Kidney (tissue), 14 donors: Measurements from ENCODE around the gene NUMB. TPM values are rescaled to one million over a fixed set of nuclear protein-coding genes. Genes with fewer than 3 reads are reported as not detected.

Experiments used
- DNase-seq, 5 donors: peaks; one replicate each; pipeline ENCODE4 v3.0.0-alpha.2; 2013 to 2020
- FAIRE-seq: peaks from 2 replicates; lab custom pipeline; 2012; peaks lifted over from hg19 to GRCh38; lab: Jason Lieb, UNC
- H3K27ac ChIP-seq, 2 donors: one replicate each; pipeline ENCODE4 v1.7.0; 2013; ENCODE audit warnings: low read depth in 2 of 2, low read length in 2 of 2, inconsistent platforms in 1 of 2
- H3K27me3 ChIP-seq: one replicate; pipeline ENCODE4 v1.7.1; 2013; ENCODE audit warnings: low read length, inconsistent platforms; ENCODE audit not compliant: control insufficient read depth, insufficient read depth
- H3K36me3 ChIP-seq, 3 donors: one replicate each; pipeline versions ENCODE4 v1.7.0 to v1.7.1; 2013; ENCODE audit warnings: low read length in 3 of 3, control low read depth in 1 of 3, inconsistent platforms in 1 of 3; ENCODE audit not compliant: insufficient read depth in 3 of 3, control insufficient read depth in 2 of 3
- H3K4me1 ChIP-seq, 3 donors: one replicate each; pipeline versions ENCODE4 v1.7.0 to v1.7.1; 2013; ENCODE audit warnings: low read length in 3 of 3, inconsistent platforms in 1 of 3, low read depth in 1 of 3; ENCODE audit not compliant: control insufficient read depth in 2 of 3, insufficient read depth in 2 of 3
- H3K4me3 ChIP-seq, 3 donors: one replicate each; pipeline versions ENCODE4 v1.7.0 to v1.8.1; 2013; ENCODE audit warnings: low read length in 3 of 3, control low read depth in 1 of 3, inconsistent platforms in 1 of 3
- H3K9ac ChIP-seq, 3 donors: one replicate each; pipeline versions ENCODE4 v1.7.0 to v1.7.1; 2013; ENCODE audit warnings: low read length in 3 of 3, control low read depth in 1 of 3, inconsistent platforms in 1 of 3
- H3K9me3 ChIP-seq, 3 donors: one replicate each; pipeline versions ENCODE4 v1.7.0 to v1.7.1; 2013; ENCODE audit warnings: low read length in 3 of 3, control low read depth in 1 of 3, inconsistent platforms in 1 of 3; ENCODE audit not compliant: control insufficient read depth in 2 of 3, insufficient read depth in 1 of 3
- intact Hi-C: fragments of 100-400 bp; cut with DNase I; formaldehyde crosslinking; loops from one replicate; pipeline ENCODE4 v1.11.1; 2022
- polyA plus RNA-seq: library from polyadenylated mRNA; stranded (reverse); fragments of 350-450 nt; fragmentation: Illumina TruSeq; extraction: RNeasy Lipid Tissue Mini Kit (QIAGEN cat#74804); gene quantifications from one replicate; pipeline ENCODE4 v1.2.3, GENCODE V29; 2014; ENCODE audit warnings: low read depth, low replicate concordance; ENCODE audit not compliant: insufficient read depth
- total RNA-seq: library from RNA; stranded (reverse); fragmentation: NEBNext Ultra II Directional; extraction: Animal tissue kit (Norgen Biotek cat#: 25700); gene quantifications from one replicate; pipeline ENCODE4 v1.2.1, GENCODE V29; 2021
- TF ChIP-seq, protein P1 (sequence below): IDR thresholded peaks from 3 replicates; pipeline ENCODE4 v1.5.1; 2012; ENCODE audit warnings: mild to moderate bottlenecking, moderate library complexity, borderline replicate concordance; ENCODE audit not compliant: insufficient read depth; ENCODE audit errors: extremely low read depth
- donor health status: control.
- donor health status: control.
- donor health status: control.
- donor health status: control.
- donor health status: control.
- donor health status: DM: yes; HTN: yes; CAD: no.
- donor health status: Normal renal cell carcinoma (clear cell type).

The NUMB gene
- total and polyA plus RNA-seq, 2 donors from 2014 or later, result 42.4 to 104 TPM

DNA sequence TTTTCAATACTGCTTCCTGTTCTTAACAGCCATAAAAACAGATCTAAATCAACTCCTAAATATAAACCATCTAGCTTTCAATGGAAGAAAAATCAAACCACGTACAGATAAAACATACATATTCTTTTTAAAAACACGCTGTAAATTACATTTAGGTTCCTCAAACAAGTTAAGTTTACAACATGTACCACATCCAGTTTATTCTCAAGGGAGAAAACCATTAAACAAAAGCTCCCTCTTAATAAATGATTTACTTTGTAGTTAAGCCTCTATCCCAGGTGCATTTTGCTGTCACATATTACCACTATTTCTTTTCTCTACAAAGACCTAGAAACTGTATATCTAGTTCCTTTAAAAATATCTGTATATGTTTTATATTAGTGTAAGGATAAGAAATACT is 3.1 kb downstream of the NUMB start:
- intact Hi-C loops, result no loop called here
- no peaks in the 10 kb centered on the region for H3K9me3 ChIP-seq
- H3K9ac ChIP-seq, result no peak overlapping the region
- H3K36me3 ChIP-seq, result no peaks in the 10 kb centered on the region
- peak overlapping the region in 2 of 3 donors; percentile 16 to 56 for H3K4me3 ChIP-seq
- peak; percentile 88 for FAIRE-seq
- peak in 1 of 5 donors; percentile 41 for DNase-seq
- H3K27me3 ChIP-seq, result no peaks in the 10 kb centered on the region
- TF ChIP-seq, protein P1, sequence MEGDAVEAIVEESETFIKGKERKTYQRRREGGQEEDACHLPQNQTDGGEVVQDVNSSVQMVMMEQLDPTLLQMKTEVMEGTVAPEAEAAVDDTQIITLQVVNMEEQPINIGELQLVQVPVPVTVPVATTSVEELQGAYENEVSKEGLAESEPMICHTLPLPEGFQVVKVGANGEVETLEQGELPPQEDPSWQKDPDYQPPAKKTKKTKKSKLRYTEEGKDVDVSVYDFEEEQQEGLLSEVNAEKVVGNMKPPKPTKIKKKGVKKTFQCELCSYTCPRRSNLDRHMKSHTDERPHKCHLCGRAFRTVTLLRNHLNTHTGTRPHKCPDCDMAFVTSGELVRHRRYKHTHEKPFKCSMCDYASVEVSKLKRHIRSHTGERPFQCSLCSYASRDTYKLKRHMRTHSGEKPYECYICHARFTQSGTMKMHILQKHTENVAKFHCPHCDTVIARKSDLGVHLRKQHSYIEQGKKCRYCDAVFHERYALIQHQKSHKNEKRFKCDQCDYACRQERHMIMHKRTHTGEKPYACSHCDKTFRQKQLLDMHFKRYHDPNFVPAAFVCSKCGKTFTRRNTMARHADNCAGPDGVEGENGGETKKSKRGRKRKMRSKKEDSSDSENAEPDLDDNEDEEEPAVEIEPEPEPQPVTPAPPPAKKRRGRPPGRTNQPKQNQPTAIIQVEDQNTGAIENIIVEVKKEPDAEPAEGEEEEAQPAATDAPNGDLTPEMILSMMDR, result no peak
- H3K4me1 ChIP-seq, result peaks cover 0 to 7% (median 0%) of the 10 kb centered on the region in 3 donors
- no peak overlapping the region for H3K27ac ChIP-seq

- Histone ChIP-seq H3K4me3 (no peak overlapping the region), H3K27ac (no peak overlapping the region), H3K9ac (no peak overlapping the region), H3K36me3 (no peaks in the 10 kb centered on the region), H3K4me1 (peaks cover 0 to 7% (median 0%) of the 10 kb centered on the region in 3 donors), H3K9me3 (no peaks in the 10 kb centered on the region), H3K27me3 (no peaks in the 10 kb centered on the region)
- intact Hi-C loops, result no loop called here
- no peak for FAIRE-seq
- TF ChIP-seq, protein P1, result no peak
- peak in 1 of 5 donors; percentile 70 for DNase-seq
These were observed 5.8 kb downstream of the NUMB start for GRCh38 chr14:73452341-73453186.

GRCh38 chr14:73443758-73444157 is 14.6 kb downstream of the NUMB start:
- TF ChIP-seq, protein P1, result no peak
- no peaks in the 10 kb centered on the region for H3K9me3 ChIP-seq
- FAIRE-seq (no peak), DNase-seq (no peak)
- intact Hi-C loops, result no loop called here
- no peak overlapping the region for H3K9ac ChIP-seq
- H3K36me3 ChIP-seq, result no peaks in the 10 kb centered on the region
- H3K27me3 ChIP-seq, result no peaks in the 10 kb centered on the region
- no peaks in the 10 kb centered on the region for H3K4me1 ChIP-seq
- no peak overlapping the region for H3K27ac ChIP-seq
- H3K4me3 ChIP-seq, result no peak overlapping the region
